ENCODE data around the gene P2RX7. TPM values are rescaled to one million over a fixed set of nuclear protein-coding genes. Genes with fewer than 3 reads are reported as not detected.

P2RX7 gene
- total RNA-seq, 1 experiment from 2014 or later = 0.17 TPM

DNA sequence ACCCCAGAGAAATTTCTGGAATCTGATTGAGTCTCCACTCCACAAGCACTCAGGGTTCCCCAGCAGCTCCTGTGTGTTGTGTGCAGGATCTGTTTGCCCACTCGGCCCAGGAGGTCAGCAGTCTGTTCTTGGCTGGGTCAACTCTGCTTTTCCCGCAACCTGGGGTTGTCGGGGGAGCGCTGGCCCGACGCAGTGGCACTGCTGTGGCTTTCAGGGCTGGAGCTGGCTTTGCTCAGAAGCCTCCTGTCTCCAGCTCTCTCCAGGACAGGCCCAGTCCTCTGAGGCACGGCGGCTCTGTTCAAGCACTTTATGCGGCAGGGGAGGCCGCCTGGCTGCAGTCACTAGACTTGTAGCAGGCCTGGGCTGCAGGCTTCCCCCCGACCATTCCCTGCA lies 100.9 kb downstream of the P2RX7 start:
- ChIA-PET POLR2A (ENCODE audit: low non-redundant PET) (no interaction called here), CTCF (no interaction called here)
- H3K27me3 ChIP-seq (replicated peaks; ENCODE audit: insufficient read depth, low read depth, low read length, poor library complexity) = no peaks in the 10 kb centered on the region
- H3K4me1 ChIP-seq (ENCODE audit: insufficient read depth, low read length, poor library complexity, severe bottlenecking) = no peaks in the 10 kb centered on the region
- no peaks in the 10 kb centered on the region for H3K9me3 ChIP-seq (ENCODE audit: low read depth, low read length, poor library complexity, severe bottlenecking)
- no peak for TF ChIP-seq EZH2 (IDR thresholded peaks at IDR 0.05; ENCODE audit: borderline replicate concordance, low read depth, low read length, poor library complexity, severe bottlenecking)
- TF ChIP-seq, protein P1, sequence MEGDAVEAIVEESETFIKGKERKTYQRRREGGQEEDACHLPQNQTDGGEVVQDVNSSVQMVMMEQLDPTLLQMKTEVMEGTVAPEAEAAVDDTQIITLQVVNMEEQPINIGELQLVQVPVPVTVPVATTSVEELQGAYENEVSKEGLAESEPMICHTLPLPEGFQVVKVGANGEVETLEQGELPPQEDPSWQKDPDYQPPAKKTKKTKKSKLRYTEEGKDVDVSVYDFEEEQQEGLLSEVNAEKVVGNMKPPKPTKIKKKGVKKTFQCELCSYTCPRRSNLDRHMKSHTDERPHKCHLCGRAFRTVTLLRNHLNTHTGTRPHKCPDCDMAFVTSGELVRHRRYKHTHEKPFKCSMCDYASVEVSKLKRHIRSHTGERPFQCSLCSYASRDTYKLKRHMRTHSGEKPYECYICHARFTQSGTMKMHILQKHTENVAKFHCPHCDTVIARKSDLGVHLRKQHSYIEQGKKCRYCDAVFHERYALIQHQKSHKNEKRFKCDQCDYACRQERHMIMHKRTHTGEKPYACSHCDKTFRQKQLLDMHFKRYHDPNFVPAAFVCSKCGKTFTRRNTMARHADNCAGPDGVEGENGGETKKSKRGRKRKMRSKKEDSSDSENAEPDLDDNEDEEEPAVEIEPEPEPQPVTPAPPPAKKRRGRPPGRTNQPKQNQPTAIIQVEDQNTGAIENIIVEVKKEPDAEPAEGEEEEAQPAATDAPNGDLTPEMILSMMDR (conservative IDR thresholded peaks at IDR 0.05; ENCODE audit: low read depth, low read length) = no peak
- intact Hi-C loops (cut with micrococcal nuclease; ENCODE audit: unreplicated experiment) = no loop called here
- DNase-seq (ENCODE audit: low spot score) = no peak
- H3K4me3 ChIP-seq (ENCODE audit: low read depth, low read length, poor library complexity, severe bottlenecking) = no peak overlapping the region
- H3K27ac ChIP-seq (ENCODE audit: low read depth, low read length, poor library complexity, severe bottlenecking) = no peak overlapping the region
- BruUV-seq (replicated peaks) = no TSS peak
- H3K36me3 ChIP-seq (ENCODE audit: insufficient read depth, low read length, poor library complexity, severe bottlenecking) = peaks cover 7% of the 10 kb centered on the region

DNA sequence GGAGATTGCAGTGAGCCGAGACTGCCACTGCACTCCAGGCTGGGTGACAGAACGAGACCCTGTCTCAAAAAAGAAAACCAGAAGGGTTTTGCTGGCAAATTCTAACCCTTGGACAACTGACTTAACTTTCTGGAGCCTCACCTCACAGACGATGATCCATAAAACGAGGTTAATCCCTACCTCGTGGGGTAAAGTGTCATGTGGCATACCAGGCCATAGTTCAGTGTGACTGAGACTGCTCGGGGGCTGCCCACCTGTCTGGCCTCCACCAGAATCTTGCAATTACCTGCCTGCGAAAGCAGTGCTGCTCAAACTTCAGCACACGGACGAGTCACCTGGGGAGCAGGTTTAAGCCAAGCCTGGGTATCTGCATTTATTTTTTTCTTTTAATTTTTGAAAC lies 104.1 kb downstream of the P2RX7 start:
- TF ChIP-seq EZH2 (IDR thresholded peaks at IDR 0.05; ENCODE audit: borderline replicate concordance, low read depth, low read length, poor library complexity, severe bottlenecking) = no peak
- TF ChIP-seq, protein P1 (conservative IDR thresholded peaks at IDR 0.05; ENCODE audit: low read depth, low read length) = no peak
- Histone ChIP-seq H3K27me3 (replicated peaks; ENCODE audit: insufficient read depth, low read depth, low read length, poor library complexity) (no peaks in the 10 kb centered on the region), H3K4me3 (ENCODE audit: low read depth, low read length, poor library complexity, severe bottlenecking) (no peak overlapping the region), H3K27ac (ENCODE audit: low read depth, low read length, poor library complexity, severe bottlenecking) (no peak overlapping the region), H3K4me1 (ENCODE audit: insufficient read depth, low read length, poor library complexity, severe bottlenecking) (no peaks in the 10 kb centered on the region), H3K9me3 (ENCODE audit: low read depth, low read length, poor library complexity, severe bottlenecking) (no peaks in the 10 kb centered on the region), H3K36me3 (ENCODE audit: insufficient read depth, low read length, poor library complexity, severe bottlenecking) (peaks cover 7% of the 10 kb centered on the region)
- CTCF ChIA-PET = no interaction called here
- DNase-seq (ENCODE audit: low spot score) = no peak
- POLR2A ChIA-PET (ENCODE audit: low non-redundant PET) = no interaction called here
- intact Hi-C loops (cut with micrococcal nuclease; ENCODE audit: unreplicated experiment) = no loop called here
- no TSS peak for BruUV-seq (replicated peaks)

DNA sequence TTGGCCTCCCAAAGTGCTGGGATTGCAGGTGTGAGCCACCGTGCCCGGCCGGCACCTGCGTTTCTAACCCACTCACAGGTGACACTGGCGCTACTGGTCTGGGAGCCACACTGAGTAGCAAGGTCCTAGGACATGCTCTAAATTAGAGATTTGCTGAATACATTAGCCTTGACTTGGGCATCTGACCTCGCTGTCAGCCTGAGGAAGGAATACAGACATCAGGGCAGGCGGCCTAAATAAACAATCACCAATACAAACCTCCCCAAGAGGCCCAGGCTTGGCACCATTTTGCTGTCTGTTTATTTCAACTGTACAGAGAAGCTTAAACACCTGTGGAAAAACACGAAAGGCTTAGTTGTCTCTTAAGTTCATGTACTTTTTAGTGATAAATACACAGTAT lies 104.7 kb downstream of the P2RX7 start:
- no peak overlapping the region for H3K27ac ChIP-seq (ENCODE audit: low read depth, low read length, poor library complexity, severe bottlenecking)
- intact Hi-C loops (cut with micrococcal nuclease; ENCODE audit: unreplicated experiment) = no loop called here
- no peak for TF ChIP-seq EZH2 (IDR thresholded peaks at IDR 0.05; ENCODE audit: borderline replicate concordance, low read depth, low read length, poor library complexity, severe bottlenecking)
- TF ChIP-seq, protein P1 (conservative IDR thresholded peaks at IDR 0.05; ENCODE audit: low read depth, low read length) = no peak
- BruUV-seq (replicated peaks) = no TSS peak
- H3K4me1 ChIP-seq (ENCODE audit: insufficient read depth, low read length, poor library complexity, severe bottlenecking) = no peaks in the 10 kb centered on the region
- no peak overlapping the region for H3K4me3 ChIP-seq (ENCODE audit: low read depth, low read length, poor library complexity, severe bottlenecking)
- ChIA-PET POLR2A (ENCODE audit: low non-redundant PET) (no interaction called here), CTCF (no interaction called here)
- no peak for DNase-seq (ENCODE audit: low spot score)
- H3K27me3 ChIP-seq (replicated peaks; ENCODE audit: insufficient read depth, low read depth, low read length, poor library complexity) = no peaks in the 10 kb centered on the region
- peaks cover 7% of the 10 kb centered on the region for H3K36me3 ChIP-seq (ENCODE audit: insufficient read depth, low read length, poor library complexity, severe bottlenecking)
- H3K9me3 ChIP-seq (ENCODE audit: low read depth, low read length, poor library complexity, severe bottlenecking) = no peaks in the 10 kb centered on the region

Other genes with a start within 250 kb of the P2RX7 start
- gene SPPL3, start 228.5 kb upstream of the P2RX7 start, total RNA-seq (2021) = 46.9 and 51.2 TPM in 2 replicates
- gene HNF1A, start 154.3 kb upstream of the P2RX7 start, total RNA-seq (2021) = not detected in 2 replicates
- gene C12orf43, start 116.4 kb upstream of the P2RX7 start, total RNA-seq (2021) = 25.5 and 28.4 TPM in 2 replicates
- gene OASL, start 93.6 kb upstream of the P2RX7 start, total RNA-seq (2021) = 0.70 and 0.73 TPM in 2 replicates
- 7.6 and 9.9 TPM in 2 replicates for gene P2RX4, start 77.3 kb downstream of the P2RX7 start, total RNA-seq (2021)
- 33.0 and 41.6 TPM in 2 replicates for gene CAMKK2, start 163.8 kb downstream of the P2RX7 start, total RNA-seq (2021)
- 142 and 145 TPM in 2 replicates for gene ANAPC5, start 219.5 kb downstream of the P2RX7 start, total RNA-seq (2021)

Data from A673 (cell line).